HL-60/S4 treated with phorbol 12-myristate 13-acetate at 8.2 ng/mL for 4 days and 3 days (cell line): Measurements from ENCODE around the gene DNAH11.

Source experiments
- in situ Hi-C: fragments of 300-500 bp; cut with MboI; formaldehyde crosslinking; loops from 2 replicates; pipeline ENCODE4 v1.15.0; 2022; ENCODE audit warnings: low sequenced_read_pairs

The DNAH11 gene

DNA sequence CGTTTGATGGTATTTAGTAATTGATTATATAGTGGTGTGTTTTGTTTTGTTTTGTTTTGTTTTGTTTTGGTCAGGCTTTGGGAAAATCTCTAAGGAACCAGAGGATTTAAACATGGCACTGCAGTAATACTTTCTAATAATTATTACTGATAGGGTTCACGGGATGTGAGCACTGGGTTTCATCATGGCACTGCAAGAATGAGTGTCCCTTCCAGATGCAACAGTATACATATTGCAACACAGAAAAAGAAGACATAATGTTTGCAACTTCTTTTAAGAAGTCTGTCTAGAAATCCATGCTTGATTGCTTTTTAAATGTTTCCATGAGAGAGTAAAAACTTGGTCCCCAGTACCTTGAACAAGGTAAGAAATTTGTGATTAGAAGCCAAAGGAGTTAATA lies 405.1 kb downstream of the DNAH11 start:
- in situ Hi-C loops = no loop called here

DNA sequence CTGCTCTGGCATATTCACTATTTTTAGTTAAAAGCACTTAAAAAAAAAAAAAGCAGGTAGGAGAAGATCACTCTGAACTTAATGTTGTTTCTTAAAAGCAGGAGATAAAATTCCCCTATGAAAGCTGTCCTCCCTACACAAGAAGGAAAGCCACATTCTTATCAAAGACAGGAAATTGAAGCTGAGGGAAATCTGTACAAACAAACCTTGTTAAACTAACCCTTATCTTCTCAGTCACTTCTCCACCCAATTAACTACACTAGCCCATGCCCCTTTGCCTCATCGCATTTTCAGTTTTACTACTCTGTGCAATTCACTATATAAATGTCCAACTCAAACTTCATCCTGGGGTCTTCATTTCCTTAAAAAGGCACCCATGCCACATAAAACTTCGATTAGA lies 405.5 kb downstream of the DNAH11 start:
- in situ Hi-C loops = no loop called here

DNA sequence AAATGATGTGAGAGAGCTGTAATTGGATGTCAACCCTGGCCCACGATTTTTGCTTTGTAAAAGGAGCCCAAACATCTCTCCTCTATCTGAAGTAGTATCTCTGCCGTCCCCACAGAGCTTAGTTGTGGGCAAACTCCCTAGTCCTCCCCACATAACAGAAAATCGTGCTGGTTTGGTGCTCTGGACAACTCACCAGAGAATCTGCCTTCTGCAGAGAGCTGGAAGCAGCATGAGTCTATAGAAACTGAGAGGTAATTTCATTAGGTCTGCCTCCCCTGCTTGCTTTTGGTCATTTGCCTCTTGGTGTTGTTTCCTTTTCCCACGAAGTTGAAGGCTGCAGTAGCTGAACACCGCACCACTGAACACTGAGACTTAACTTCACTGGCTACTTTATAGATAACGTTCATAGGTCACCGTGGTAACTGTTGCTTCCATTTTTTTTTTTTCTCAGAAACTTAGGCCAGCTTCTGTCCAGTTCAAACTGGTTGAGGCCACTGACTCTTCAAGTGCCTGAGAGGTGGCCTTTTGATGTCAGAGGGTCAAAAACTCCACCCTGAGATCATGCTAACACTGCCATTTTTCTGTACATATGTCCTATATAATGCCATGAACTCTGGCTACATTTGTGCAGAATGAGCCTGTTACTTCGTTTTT lies 406.2 kb downstream of the DNAH11 start:
- in situ Hi-C loops = no loop called here
